ENCODE results near the gene RNF208.

The RNF208 gene

DNA sequence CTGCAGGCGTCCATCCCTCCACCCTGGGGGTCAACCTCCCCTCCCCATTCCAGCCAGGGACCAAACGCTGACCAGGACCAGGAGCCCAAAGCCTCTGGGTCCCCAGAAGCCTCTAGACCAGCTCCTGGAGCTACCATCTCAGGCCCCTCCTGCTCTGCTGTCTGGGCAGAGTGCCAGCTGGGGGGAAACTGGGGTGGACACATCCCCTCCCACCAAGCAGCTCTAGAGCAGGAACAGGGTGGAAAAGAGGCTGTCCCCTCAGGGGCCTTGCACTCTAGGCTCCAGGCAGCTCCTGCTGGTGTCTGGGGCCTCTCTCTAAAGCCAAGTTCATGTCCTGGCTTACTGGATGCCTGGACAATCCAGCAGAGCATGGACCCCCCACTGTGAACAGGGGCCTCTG is 29.2 kb downstream of the RNF208 start:
- TF ChIP-seq ZFX (IDR thresholded peaks at IDR 0.05; ENCODE audit: borderline replicate concordance) = no peak
- H3K27ac ChIP-seq = peak overlapping the region; percentile 32; the same call in 1 of the 2 replicates

DNA sequence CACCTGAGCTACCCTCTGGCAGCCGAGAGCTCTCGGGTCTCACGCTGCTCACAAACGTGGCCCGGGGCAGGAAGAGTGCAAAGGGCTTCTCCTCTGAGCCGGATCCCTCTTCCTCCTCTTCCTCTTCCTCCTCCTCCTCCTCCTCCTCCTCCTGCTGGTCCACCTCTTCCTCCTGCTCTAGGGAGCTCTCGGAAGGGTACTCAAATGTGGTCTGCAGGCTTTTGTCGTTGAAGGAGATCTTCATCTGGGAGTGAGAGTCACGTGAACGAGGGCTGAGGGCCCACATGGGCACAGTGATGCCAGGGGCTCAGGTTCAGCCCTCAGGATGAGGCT is 29.6 kb downstream of the RNF208 start:
- no peak for TF ChIP-seq ZFX (IDR thresholded peaks at IDR 0.05; ENCODE audit: borderline replicate concordance)
- TF ChIP-seq, protein P1, sequence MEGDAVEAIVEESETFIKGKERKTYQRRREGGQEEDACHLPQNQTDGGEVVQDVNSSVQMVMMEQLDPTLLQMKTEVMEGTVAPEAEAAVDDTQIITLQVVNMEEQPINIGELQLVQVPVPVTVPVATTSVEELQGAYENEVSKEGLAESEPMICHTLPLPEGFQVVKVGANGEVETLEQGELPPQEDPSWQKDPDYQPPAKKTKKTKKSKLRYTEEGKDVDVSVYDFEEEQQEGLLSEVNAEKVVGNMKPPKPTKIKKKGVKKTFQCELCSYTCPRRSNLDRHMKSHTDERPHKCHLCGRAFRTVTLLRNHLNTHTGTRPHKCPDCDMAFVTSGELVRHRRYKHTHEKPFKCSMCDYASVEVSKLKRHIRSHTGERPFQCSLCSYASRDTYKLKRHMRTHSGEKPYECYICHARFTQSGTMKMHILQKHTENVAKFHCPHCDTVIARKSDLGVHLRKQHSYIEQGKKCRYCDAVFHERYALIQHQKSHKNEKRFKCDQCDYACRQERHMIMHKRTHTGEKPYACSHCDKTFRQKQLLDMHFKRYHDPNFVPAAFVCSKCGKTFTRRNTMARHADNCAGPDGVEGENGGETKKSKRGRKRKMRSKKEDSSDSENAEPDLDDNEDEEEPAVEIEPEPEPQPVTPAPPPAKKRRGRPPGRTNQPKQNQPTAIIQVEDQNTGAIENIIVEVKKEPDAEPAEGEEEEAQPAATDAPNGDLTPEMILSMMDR (IDR thresholded peaks at IDR 0.05) = no peak
- no peak overlapping the region for H3K27ac ChIP-seq

DNA sequence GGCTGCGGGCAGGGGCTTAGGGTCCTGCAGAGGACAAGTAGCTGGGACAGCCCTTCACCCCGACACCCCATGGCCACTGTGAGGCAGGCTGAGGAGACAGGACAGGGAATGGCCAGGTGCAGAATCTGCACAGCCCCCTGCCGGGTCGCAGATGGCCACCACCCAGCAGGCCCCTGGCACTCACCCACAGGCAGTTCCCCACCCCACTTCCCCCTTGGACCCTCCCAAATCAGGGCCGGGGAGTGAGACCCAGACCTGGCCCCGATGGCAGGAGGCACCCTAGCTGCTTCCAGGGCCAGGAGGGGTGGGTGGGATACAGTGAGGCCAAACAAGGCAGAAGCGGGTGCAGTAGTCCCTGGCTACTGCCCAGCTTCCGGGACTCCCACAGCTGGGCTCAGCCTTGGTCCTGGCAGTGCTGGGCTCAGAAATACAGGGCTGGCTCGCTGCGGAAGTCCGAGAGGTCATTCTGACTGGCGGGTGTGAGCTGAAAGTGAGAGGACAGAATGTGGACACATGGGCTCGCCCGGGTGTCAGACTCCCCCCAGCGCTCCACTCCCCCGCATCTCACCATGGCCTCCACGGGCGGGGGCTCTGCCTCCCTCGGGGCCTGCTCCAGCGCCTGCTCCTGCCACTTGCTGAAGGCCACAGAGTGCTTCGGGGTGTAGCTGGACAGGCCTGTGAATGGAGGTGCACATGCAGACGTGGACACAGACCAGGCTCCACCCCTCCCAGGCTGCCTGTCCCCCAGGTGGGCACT is 30.2 kb downstream of the RNF208 start:
- no peak overlapping the region for H3K27ac ChIP-seq
- TF ChIP-seq, protein P1 (IDR thresholded peaks at IDR 0.05) = no peak
- no peak for TF ChIP-seq ZFX (IDR thresholded peaks at IDR 0.05; ENCODE audit: borderline replicate concordance)

DNA sequence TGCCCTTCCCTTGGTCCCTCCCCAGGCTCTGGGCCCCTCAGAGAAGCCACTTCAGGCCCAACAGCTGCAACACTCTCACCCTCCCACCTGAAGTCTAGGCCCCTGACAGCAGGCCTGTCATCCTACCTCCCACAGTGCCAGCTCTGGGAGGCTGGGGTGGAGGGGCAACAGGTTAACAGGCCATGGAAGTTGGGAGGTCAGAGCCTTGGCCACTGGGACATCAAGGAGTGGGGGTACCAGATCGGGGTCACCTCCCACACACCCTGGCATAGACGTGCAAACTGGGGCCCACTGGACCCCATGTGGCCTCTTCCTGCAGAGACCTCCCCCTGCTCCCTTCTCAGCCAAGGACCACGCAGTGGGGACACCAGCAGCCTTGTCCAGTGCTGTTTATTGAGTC is 30.8 kb downstream of the RNF208 start:
- H3K27ac ChIP-seq = peak overlapping the region; percentile 99
- TF ChIP-seq, protein P1 (IDR thresholded peaks at IDR 0.05) = no peak
- TF ChIP-seq ZFX (IDR thresholded peaks at IDR 0.05; ENCODE audit: borderline replicate concordance) = no peak

DNA sequence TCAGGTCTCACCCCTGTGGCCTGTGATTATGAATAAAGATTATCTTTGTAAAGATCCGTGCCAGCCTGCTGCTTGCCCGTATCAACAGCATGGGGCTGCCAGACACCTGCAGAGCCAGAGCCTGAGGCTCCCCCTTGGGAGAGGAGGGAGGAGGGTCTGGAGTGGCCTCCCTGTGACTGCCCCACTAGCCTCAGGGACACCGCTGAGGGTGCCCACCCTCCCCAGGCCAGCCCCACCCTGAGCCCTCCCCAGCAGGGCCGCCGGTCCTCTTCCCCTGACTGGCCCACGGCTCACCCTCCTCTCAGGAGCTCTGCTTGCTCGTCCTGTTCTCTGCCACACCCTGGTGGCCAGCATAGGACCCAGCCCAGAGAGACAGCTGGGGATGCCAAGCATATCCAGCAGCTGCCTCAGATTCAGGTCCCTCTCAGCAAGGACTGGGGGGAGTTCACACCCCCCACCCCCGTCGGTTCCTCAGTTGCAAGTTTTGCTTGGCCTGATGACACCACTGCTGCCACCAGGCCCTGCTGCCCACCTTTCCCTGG is 31.7 kb downstream of the RNF208 start:
- H3K27ac ChIP-seq = peak overlapping the region; percentile 99
- TF ChIP-seq, protein P1 (IDR thresholded peaks at IDR 0.05) = peak; percentile 42
- no peak for TF ChIP-seq ZFX (IDR thresholded peaks at IDR 0.05; ENCODE audit: borderline replicate concordance)

DNA sequence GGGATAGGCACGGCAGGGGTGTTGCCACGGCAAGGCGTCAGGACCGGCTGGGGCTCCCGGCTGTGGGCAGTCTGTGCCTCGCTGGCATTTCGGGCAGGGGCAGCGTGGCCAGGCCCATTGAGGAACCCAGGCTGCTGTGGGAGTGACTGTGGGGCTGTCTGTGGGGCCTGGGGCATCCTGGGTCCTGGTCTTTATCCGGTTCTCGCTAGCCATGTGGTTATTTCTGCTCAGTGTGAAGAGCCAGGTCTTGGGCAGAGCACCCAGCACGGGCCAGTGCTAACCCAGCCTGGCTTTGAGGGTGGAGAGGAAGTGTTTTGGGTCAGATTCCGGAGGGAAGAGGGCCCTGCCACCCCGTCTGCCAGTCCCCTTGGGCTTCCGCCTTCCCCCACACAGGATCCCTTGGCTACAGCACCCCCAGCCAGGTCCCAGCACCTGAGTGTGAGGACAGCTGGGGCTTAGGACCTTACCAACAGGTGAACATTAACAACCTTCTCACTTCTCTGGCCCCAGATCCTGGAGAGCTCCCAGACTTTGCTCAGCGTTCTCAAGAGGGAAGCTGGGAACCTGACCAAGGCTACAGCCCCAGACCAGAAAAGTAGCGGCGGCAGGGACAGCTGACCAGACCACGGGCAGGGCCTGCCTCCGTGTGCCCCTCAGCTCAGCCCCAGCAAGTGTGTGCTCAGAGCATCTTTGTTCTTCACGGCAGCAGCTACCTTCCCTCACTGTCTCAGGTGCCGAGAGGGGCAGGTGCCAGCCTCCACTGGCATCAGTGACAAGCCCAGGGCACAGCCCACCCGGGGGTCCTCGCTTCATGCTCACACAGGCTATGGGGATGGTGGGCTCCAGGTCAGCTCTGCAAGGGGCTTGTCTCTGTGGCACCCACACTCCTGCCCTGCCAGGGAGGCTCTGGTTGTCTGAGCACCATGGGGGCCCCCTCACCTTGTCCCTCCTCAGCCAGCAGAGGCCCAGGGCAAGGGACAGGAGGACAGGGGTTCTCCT is 32.4 kb downstream of the RNF208 start:
- TF ChIP-seq, protein P1 (IDR thresholded peaks at IDR 0.05) = no peak
- no peak for TF ChIP-seq ZFX (IDR thresholded peaks at IDR 0.05; ENCODE audit: borderline replicate concordance)
- H3K27ac ChIP-seq = peak overlapping the region; percentile 99

DNA sequence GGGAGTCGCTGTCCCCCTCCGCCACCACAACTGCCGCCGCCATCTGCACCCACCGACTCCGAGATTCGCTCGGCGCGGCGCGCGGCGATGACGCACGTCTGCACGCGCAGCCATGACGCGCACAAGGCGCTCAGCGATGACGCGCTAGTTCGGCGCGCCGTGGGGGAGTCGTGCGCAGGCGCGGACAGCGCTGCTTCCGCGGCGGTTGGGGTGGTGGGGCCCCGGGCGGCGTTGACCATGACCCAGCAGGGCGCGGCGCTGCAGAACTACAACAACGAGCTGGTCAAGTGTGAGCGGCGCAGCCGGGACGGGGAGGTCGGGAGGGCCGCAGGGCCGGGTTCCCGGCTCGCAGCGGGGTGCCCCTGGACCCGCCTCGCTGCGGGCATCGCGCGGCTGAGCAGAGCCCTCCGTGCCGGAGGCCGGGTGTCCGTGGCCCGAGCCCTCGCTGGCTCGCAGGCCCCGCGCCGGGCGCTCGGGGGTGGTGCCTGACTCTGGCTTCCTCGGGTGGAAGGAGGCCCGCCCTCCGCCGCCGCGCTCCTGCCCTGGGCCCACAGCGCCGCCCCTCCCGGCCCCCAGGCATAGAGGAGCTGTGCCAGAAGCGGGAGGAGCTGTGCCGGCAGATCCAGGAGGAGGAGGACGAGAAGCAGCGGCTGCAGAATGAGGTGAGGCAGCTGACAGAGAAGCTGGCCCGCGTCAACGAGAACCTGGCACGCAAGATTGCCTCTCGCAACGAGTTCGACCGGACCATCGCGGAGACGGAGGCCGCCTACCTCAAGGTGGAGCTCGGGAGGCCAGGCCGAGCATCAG is 33.3 kb downstream of the RNF208 start, which contains the start of the genes ANAPC2 and SSNA1:
Gene ANAPC2, minus strand, starts transcription at position 71 of the 807 bp plus-strand sequence. Its CDS starts 28 bp downstream, at position 43.
Gene SSNA1, plus strand, starts transcription at position 187 of the 807 bp plus-strand sequence. Its CDS starts 51 bp downstream, at position 238.
- peak within 1 kb of the TSS; percentile 99 for H3K27ac ChIP-seq
- TF ChIP-seq ZFX (IDR thresholded peaks at IDR 0.05; ENCODE audit: borderline replicate concordance) = no peak
- TF ChIP-seq, protein P1 (IDR thresholded peaks at IDR 0.05) = peak; percentile 59

All from 22Rv1 (cell line).